Hepatic stellate cell (primary cell): ENCODE measurements around the gene TMEM254.
"Not testable (repeated sequence)": the region's sequence is repeated elsewhere in the genome, so short reads cannot be mapped to it uniquely, and the experiment has no call there.

ENCODE experiments used
- DNase-seq: peaks from one replicate; pipeline ENCODE4 v3.0.0; 2011; ENCODE audit warnings: low spot score

TMEM254 gene

GRCh38 chr10:80078448-80079311 lies at the start of gene TMEM254:
Gene TMEM254, plus strand, starts transcription at chr10:80078665. Its CDS starts 35 bp downstream, at chr10:80078700.
- DNase-seq: peak; percentile 91

- not testable (repeated sequence) for DNase-seq
Observed at GRCh38 chr10:80029205-80029604, 49.3 kb upstream of the TMEM254 start.

DNA sequence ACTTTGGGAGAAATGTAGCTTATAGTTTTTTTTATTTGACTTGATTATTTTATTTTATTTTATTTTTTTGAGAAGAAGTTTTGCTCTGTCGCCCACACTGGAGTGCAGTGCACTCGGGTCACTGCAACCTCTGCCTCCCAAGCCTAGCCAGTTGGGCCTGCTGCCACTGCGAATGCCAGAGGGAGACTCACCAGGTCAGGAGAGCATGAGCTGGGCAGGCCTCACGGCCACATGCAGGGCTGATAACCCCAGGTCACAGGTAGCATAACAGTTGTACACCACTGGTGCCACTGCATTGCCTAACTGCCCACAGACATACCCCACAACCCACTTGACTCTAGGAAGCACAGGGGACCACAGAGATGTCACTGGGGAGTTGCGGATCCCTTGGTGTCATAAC lies 48.6 kb upstream of the TMEM254 start:
- DNase-seq: not testable (repeated sequence)

- no peak for DNase-seq
Observed at GRCh38 chr10:80032503-80032902, 46.0 kb upstream of the TMEM254 start.

DNA sequence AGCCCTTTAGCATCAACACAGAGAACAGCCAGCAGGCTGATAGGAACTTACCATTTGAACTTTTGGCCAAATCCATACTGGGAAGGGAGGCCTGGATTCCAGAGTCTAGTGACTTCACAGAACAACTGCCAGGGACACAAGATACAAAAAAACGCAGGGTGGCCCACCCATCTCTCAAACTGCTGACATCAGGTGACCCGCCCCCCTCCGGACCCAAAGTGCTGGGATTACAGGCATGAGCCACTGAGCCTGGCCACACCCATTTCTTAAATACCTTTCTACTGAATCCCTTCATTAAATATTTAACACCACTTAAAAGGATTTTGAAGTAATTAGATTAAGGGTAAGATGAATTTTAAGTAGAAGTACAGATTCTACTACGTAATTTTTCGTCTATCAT lies 43.7 kb upstream of the TMEM254 start:
- DNase-seq: not testable (repeated sequence)

- DNase-seq: not testable (repeated sequence)
Observed at GRCh38 chr10:80035430-80035829, 43.0 kb upstream of the TMEM254 start.

DNA sequence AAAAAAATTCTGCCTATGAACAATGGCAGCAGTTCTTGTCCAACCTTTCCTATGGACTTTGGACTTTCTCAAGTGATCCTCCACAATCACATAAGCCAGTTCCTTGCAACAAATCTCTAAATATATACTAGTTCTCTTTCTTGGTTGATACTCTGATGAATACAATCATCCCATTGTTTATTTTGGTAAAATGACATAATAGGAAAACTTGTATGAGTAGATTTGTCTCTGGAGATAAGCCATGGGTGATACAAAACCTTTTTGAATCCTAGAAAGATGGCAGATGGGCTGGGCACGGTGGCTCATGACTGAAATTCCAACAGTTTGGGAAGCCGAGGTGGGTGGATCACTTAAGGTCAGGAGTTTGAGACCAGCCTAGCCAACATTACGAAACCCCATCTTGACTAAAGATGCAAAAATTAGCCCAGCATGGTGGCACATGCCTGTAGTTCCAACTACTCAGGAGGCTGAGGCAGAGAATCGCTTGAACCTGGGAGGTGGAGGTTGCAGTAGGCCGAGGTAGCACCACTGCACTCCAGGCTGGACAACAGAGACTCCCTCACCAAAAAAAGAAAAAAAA lies 41.5 kb upstream of the TMEM254 start:
- not testable (repeated sequence) for DNase-seq

GRCh38 chr10:80038226-80038625 lies 40.2 kb upstream of the TMEM254 start:
- not testable (repeated sequence) for DNase-seq

DNA sequence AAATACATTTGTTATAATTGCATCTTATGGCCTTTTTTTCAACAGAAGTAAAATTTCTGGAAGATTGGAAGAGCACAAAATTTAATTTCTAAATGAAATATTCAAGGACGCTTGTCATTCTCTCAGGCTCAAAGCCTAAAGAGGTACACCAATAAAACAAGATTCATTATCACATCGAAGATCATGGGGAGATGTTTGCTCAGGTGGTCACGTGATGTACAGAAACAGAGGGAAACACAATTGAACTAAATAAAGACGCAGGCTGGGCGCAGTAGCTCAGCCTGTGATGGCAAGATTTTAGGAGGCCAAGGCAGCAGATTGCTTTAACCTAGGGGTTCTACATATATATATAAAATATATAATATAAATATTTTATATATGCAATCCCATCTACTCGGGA lies 37.3 kb upstream of the TMEM254 start:
- no peak for DNase-seq

DNA sequence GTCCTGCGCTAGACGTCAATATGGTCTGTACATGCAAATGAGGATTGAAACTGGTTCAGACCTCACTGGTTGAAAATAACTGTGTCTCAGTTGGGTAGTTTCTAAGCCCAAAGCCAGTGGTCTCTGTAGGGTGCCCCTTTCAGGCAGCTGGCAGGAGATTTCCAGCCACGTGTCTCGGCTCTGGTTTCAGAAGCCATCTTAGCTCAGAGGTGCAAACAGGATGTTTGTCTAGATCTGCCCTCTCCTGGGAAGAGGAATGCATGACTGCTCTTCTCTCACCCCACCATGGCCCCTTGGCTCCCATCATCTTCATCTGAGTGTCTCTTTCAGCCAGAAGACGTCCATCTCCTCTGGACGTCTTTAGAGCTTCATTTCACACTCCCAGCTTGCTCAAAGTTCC lies 33.5 kb upstream of the TMEM254 start:
- not testable (repeated sequence) for DNase-seq

DNA sequence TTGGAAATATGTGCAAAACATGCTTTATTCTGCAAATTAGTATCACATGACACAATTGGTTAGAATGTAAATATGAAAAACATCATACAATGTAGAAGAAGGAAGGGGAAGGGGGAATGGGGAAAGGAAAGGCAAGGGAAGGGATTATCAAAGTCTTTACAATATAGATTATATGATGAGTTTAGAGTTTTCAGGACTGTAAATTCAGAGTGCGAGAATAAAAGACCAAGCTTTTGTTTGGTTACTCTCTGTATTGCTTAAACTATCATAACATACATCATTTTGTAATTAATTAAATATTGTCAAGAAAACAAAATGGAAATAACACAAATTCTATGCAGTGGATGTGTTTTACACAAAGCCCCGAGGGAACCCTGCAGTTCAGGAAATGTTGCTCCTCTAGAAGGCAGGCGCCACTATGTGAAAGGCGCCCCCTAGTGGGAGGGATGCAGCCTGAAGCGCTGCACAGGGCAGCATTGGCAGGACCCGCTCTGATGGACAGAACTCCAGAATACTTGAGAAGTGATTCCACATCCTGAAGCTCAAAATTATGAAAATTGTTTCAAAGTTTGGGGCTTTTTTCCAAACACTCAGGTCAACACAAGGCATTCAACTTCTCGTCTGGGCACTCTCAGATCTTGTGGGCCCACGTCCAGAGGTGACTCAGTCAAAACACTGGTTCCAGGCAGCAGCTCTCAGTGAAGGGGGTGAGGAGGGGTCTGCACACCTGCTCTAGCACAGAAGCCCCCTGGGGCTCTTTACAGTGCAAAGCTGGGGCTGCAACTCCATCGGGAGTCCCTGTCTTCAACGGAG lies 31.6 kb upstream of the TMEM254 start:
- DNase-seq: peak; percentile 63

DNA sequence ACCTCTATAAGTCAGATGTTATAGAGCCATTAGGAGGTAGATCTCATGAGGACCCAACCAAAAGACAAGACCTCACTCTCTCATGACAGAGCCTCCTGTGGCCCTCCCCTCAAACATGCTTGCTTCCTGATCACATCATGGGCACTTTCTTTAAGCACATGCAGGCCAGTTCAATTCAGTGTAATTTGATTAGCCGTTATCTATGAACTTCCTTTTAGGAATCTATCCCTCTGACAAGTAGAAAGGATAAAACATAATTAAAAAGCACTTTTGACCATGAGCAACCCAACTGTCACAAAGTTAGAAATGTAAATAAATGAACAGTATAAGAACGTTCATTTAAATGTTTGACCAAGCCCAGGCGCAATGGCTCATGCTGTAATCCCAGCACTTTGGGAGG lies 27.7 kb upstream of the TMEM254 start:
- DNase-seq: no peak

DNA sequence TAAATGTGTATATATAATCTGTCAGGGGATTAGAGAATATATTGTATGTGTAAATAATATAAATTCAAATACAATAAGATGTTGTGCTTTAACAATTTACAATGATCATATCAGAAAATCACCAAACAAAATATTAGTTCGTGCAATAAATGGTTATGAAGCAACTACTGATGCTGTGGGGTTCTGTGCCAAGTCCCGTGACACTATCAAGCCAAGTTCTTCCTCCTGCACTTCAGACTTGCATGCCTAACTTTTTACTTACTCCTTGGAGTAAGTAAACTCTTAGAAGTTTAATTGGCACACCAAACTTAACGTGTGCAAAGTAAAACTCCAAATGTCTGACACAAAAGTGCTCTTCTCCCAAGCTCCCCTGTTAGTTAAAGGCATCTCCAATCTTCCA lies 26.5 kb upstream of the TMEM254 start:
- no peak for DNase-seq

- DNase-seq: no peak
Observed at GRCh38 chr10:80055760-80056159, 22.7 kb upstream of the TMEM254 start.

DNA sequence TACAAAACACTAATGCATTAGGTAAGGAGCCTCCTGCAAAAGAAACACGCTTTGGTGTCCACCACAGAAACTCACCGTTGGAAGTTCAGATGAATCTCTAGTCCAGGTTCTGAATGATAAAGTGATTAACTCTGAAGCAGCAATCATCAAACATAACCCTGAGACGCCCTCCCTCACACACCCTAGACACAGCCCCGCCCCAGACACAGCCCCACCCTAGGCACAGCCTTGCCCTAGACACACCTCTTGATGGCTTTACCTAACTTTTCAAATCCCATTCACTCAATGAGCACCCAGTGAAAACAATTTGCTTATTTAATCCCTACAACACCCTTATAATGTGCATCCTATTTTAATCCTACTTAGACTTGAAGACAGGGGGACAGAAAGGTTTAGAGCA lies 21.3 kb upstream of the TMEM254 start:
- no peak for DNase-seq

GRCh38 chr10:80064120-80064886 lies 14.2 kb upstream of the TMEM254 start:
- no peak for DNase-seq

GRCh38 chr10:80066809-80067208 lies 11.7 kb upstream of the TMEM254 start:
- DNase-seq: no peak

- not testable (repeated sequence) for DNase-seq
Observed at GRCh38 chr10:80067821-80068220, 10.6 kb upstream of the TMEM254 start.

DNA sequence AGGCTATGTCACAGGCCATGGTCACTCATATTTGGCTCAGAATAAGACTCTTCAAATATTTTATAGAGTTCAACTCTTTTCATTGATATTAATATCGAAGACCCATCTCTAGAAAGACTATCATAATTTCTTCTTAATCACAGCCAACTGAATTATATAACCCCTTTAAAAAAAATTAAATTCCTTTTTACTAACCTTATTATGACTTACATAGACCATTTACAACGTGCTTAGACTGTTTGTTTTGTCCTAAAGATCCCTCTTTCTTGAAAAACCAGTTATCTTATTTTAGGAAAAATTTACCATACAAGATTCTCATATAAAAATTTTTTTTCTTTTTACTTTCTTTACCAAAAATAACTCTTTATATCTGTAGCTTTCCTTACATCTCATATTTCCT lies 10.2 kb upstream of the TMEM254 start:
- no peak for DNase-seq

GRCh38 chr10:80070057-80070456 lies 8.4 kb upstream of the TMEM254 start:
- DNase-seq: no peak

- no peak for DNase-seq
Observed at GRCh38 chr10:80072584-80072983, 5.9 kb upstream of the TMEM254 start.

GRCh38 chr10:80075781-80076180 lies 2.7 kb upstream of the TMEM254 start:
- DNase-seq: peak; percentile 24
